HG03060 (cell line): ENCODE data around the gene NKG7.

Source experiments
- ATAC-seq: cut with Tn5 transposase; IDR thresholded peaks from one replicate; pipeline ENCODE4 v1.9.1; 2021; ENCODE audit warnings: low read depth, moderate number of reproducible peaks; ENCODE audit not compliant: unreplicated experiment

The NKG7 gene

DNA sequence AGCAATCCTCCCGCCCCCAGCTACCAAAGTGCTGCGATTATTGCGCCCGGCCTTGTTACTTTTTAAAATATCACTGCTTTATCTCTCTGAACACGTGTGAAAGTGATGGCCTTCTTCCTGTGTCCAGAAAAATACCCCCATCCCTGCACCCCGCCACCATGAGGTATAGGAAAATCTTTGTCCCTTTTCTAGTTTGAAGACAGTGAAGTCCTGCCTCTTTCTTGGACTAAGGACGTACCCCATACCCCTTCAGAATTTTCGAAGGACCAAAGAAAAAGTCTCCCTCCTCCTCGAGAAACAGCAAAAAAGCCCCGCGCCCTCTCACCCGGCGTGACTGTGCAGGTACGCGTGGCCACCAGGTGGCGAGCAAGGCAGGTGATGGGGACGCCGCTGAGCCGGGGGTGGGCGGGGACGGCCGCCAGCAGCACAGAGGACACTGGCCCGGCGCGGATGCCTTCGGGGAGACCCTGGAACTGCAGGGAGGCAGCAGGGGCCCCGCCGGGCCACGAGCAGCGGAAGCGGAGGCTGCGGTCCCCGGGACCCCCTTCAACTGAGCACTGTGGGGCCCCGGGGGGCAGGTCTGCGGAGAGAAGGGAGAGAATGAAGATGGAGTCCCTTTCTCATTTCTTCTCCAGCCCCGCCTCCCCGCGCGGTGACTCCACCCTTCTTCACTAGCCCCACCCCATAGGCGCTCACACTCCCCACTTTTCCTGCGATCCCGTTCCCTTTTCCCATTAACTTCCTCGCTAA is 33.7 kb downstream of the NKG7 start:
- ATAC-seq: no peak

DNA sequence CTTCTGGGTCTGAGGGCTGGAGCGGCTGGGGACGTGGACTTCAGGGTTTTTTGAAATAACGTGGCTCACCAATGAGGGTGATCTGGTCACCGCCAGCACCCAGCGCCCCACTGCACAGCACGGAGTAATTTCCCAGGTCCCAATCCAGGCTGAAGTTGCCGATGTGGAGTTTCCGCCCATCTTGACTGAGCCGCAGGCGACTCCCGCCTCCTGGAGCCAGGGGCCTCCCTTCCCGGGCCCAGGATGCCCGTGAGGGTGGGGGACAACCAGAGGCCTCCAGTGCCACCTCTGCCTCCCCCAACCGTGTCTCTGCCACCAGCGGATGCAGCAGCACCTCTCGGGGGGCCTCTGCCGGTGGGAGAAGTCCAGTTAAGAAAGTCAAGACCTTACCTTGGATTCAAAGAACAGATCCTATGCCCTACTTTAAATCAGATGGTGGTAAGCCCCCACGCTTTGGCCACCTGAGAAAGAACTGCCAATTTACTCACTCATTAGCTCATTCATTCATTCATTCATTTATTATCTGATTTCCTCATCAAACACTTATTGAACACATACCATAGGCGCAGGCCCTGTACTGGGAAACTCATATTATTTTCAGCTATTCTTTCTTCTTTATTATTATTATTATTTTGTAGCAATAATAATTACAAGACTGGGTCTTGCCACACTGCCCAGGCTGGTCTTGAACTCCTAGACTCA is 34.4 kb downstream of the NKG7 start:
- no peak for ATAC-seq

DNA sequence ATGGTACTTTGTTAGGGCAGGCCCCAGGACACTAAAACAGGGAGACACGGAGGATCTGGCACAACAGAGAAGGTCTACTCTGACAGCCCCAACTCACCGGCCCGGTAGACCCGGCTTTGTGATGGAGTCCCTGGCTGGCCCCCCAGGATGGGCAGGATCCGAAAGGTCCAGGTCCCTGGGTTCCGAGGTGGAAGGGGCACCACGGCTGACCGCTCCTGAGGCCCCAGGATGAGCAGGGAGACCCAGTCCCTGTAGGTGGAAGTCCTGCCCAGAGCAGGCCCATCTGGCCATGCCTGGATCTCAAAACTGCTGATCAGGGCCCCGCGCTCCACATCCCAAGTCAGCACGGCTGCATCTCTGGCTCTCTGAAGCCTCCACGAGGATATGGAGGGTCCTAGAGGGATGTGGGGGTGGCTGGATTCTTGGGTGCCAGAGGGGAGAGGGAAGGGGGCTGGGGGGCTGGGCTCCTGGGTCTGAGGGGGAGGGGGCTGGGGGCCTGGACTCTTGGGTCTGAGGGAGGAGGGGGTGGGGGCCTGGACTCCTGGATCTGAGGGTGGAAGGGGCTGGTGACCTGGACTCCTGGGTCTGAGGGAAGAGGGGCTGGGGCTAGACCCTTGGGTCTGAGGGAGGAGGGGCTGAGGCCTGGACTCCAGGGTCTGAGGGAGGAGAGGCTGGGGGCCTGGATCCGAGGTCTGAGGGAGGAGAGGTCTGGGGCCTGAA is 35.2 kb downstream of the NKG7 start:
- no peak for ATAC-seq

DNA sequence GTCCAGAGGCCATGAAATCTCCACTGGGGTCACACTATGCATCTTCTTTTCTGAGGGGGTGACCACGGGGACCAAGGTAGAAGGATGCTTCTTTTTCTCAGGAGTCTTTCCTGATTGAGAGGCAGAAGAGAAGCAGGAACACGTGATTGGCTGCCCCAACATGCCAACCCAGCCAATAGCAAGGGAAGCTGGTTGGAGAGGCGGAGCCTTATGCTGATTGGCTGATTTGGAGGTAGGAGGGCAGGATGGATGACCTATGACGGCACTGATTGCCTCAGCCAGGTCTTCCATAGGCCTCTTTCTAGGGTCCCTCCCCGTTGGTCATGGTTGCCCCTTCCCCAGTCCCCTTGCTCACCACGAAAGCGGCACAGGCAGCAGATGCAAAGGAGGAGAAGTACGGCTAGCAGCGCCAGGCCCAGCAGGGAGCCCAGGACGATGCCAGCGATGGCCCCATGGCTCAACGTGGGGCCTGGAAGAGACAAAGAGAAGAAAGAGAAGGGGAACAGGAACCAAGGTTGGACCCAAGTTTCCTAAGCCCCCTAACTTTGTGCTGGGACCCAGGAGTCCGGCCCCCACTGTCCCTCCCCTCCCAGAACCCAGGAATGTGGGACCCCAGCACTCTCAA is 38.5 kb downstream of the NKG7 start:
- no peak for ATAC-seq

DNA sequence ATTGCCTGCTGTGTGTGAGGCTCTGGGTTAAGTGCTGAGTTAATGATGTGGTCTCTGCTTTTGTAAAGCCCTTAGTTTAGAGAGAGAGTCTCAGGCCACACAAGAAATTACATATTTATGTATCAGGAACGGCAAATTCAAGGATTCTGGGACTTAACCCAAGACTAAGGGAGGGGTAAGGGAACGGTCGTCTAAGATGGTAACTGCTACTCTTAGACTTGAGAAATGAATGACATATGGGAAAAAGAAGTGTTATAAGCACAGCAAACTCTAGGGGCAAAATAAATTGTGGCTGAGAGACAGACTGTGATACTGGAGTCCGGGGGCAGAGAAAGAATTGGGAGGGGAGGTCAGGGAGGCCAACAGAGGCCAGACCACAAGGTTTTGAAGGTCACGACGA is 40.7 kb downstream of the NKG7 start:
- ATAC-seq: no peak

DNA sequence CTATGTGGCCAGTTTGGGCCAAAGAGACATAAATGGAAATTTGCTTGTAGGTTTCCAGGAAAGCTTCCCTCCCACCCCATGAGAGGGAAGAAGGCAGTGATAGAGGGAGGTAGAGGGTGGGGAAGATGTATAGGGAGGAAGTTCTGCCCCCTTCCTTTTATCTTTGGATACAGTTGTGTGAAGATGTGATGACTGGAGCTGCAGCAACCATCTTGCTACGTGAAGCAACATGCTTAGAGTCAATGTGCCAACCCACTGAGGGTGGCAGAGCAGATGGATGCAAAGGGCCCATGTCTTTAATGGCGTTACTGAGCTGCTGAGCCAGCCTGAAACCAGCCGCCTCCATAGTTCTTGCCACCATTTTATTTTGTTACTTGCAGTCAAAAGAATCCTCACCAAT is 41.3 kb downstream of the NKG7 start:
- no peak for ATAC-seq

DNA sequence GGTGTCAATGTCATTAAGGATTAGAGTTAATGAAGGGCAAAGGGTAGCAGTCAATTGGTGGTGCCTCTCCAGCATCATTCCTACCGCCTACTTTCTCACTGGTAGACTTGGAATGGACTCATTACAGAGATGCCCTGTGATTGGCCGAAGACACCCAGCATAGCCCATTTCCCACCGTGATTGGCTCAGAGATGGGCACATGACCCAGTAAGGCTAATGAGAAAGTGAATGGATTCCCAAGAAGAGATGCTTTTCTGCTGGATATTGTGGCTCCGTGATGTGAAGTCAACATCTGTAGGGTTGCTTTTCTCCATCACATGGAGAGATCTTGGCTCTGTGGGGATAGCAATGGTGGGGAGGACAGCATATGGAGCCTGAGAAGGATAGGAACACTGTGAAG is 42.1 kb downstream of the NKG7 start:
- ATAC-seq: no peak

DNA sequence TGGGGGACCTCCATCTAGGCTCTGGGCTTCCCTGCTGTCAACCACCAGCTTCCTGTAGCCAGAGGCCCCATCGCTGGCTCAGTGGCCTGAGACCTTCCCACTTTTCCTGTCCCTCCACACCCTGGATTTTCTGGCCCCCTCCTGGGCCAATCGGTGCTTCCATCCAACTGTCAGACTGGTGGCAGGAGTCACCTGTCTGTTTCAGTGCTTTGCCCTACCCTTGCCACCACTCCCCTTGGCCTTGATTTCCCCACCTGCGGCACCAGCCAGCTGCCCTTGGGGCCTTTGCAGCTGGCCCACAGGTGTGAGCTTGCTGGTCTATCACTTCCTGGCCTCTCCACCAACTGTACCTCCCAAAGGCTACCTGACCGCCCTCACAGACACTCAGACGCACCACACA is 43.0 kb downstream of the NKG7 start:
- no peak for ATAC-seq

DNA sequence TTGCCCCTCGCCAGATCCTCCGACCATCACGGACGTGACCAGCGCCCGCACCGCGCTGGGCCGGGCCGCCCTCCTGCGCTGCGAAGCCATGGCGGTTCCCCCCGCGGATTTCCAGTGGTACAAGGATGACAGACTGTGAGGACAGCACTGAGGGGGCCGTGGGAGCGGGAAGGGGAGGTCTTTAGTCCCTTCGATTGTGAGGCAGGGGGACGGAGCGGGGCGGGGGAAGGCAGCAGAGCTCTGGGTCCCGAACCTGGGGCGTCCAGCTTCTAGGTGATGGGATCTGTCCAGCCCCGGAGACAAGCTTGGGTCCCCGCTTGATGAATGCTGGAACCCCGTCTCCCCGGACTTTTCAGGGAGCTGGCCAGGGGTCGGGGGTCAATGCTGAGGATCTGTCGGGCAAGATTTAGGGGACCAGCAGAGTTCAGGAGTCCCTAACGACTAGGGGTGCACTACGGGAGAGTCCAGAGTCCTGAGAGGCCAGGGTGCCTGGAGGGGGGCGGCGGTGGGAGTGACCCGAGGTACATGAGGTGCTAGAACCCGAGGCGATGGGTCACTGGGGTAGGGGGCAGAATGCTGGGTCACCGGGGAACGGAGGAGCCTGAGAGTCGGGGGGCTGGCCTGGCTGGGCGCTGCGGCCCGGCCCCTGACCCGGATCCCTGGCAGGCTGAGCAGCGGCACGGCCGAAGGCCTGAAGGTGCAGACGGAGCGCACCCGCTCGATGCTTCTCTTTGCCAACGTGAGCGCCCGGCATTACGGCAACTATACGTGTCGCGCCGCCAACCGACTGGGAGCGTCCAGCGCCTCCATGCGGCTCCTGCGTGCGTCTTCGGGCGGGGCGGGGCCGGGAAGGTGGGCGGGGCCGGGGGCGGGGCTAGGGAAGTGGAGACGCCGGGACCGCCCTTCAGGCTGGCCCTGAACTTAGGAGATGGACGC is 45.1 kb downstream of the NKG7 start:
- no peak for ATAC-seq

DNA sequence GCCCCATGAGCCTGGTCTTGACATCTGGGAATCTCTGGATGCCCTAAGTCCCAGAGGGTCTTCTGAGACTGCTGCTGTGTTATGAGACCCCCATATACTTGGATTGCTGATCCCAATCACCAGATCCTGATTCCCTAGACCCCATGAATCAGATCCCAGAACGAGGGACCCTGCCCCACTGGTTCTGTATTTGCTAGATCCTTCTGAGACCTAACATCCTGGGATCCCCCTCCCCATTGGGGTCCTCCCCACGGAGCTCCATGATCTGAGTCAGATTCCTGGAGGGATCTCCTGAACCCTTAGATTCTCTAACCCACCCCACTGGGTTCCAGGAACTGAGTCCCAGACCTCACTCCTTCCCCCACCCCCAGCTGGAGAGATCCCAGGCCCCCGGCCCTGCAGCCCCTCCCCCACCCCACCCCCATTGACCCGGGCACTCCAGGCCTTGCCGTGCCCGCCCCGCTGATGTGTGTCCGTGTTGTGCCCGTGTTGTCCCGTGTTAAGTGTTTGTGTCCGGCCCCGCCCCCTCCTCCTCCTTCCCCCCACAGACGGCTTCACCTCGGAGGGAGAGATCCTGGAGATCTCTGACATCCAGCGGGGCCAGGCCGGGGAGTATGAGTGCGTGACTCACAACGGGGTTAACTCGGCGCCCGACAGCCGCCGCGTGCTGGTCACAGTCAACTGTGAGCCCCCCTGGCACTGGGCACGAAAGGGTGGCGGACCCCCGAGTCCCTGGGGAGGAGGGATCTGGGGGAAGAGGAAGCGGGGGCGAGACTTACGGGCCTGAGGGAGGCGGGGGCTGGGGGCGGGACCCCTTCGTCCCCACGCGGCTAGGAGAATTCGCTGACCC is 46.0 kb downstream of the NKG7 start:
- no peak for ATAC-seq

DNA sequence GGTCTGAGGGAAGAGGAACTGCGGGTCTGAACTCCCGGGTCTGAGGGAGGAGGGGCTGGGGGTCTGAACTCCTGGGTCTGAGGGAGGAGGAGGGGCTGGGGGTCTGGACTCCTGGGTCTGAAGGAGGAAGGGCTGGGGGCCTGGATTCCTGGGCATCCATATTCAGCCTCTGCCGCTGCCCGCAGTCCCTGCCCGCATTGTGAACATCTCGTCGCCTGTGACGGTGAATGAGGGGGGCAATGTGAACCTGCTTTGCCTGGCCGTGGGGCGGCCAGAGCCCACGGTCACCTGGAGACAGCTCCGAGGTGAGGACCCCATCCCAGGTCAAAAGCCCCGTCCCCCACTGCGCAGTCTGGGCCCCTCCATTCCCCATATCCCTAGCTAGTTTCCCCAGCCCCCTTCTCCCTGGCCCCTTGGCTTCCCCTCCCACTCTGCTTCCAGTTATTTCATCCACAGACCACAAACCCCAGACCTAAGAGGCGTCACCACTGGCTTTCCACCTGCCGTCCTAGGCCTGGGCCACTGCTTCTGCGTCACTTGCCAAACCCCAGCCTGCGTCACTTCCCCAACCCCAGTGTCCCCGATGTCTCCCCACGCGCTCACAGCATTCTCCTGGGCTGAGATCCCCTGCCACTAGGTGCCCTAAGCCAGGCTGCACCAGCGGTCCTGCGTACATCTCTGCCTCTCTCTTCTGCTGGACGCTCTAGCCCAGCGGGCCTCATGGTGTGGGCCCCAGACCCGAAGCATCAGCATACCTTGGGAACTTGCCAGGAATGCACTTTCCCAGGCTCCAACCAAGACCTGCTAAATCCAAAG is 47.1 kb downstream of the NKG7 start:
- ATAC-seq: no peak

DNA sequence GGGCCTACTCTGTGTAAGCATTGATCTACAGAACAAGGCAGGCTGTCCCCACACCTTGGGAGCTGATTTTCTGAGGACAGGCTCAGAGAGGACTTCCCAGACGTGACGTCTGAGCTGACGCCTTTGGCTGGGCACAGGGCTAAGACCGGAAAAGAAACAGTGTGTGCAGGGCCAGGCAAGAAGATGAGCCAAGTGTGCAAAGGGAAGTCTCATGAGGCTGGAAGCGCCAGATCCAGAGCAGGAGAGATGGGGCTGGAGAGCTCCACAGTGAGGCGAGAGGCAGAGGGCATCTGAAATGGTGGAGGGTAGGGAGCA is 48.3 kb downstream of the NKG7 start:
- ATAC-seq: no peak

DNA sequence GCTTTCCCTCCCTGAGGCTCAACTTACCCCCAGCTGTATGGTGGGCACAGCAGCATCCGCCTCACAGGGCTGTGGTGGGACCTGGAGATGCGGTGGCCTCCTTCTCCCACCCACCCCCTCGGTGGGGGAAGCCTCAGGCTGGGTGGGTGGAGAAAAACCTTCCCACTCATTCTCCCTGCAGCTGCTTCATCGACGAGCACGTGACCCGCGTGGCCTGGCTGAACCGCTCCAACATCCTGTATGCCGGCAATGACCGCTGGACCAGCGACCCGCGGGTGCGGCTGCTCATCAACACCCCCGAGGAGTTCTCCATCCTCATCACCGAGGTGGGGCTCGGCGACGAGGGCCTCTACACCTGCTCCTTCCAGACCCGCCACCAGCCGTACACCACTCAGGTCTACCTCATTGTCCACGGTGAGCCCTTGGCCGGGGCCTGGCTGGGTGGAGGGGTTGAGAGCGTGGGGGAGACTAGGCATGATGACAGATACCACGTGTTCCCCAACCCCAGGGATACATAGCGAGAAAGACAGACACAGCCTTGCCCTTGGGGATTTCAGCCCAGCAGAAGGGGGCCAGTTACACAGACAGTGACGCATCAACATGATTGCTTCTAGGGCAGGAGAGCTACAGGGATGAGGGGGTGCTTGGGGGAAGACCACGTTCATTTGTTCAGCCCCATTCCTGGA is 48.8 kb downstream of the NKG7 start:
- no peak for ATAC-seq

DNA sequence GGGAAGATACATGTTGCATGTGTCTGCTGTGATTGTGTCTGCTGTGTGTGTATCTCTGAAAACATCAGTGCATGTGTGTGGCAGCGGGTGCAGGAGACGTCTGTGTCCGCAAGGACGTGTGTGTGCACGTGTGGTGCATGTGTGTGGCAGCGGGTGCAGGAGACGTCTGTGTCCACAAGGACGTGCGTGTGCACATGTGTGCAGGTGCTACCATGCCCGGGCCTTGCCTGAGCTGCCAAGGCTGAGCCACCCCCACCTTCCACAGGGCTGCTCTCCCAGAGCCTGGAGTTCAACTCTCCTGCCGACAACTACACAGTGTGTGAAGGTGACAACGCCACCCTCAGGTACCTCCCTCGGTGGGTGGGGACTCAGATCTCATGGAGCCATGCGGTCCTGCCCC is 50.7 kb downstream of the NKG7 start:
- ATAC-seq: no peak
